Measurements from ENCODE around the gene PSMG4. TPM values are rescaled to one million over a fixed set of nuclear protein-coding genes. Genes with fewer than 3 reads are reported as not detected.
A peak's percentile ranks its signal among the peaks of the same experiment; 100 is the strongest.
"Not testable (repeated sequence)": the region's sequence is repeated elsewhere in the genome, so short reads cannot be mapped to it uniquely, and the experiment has no call there.

The PSMG4 gene
- total RNA-seq, 8 experiments from 2014 or later, result 19.9 to 55.0 (median 30.1) TPM

DNA sequence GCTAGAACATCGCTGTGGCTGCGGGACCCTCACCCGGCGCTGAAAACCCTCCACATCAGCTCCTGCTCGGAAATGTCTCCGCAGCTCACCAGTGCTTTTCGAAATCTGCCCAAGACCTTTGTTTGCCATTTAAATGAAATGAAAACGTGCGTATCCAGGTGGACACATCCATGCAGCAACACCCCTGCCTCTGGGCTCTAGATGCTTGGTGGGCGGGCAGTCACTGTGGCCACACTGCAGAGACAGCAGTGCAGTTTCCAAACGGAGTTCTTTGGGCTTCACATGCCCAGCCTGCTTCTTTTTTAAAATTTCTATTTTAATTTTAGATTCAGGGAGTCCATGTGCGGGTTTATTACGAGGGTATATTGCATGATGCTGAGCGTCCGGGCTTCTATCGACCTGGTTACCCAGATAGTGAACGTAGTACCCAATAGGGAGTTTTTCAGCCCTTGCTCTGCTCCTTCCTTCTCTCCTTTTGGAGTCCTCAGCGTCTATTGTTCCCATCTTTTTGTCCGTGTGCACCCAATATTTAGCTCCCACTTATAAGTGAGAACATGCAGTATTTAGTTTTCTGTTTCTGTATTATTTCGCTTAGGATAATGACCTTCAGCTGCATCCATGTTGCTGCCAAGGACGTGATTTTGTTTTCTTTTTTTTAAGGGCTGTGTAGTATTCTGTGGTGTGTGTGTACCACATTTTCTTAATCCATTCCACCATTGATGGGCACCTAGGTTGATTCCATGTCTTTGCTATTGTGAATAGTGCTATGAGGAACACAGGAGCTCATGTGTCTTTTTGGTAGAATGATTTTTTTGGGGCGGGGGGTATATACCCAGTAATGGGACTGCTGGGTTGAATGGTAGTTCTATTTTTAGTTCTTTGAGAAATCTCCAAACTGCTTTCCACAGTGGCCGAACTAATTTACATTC is 26.5 kb upstream of the PSMG4 start:
- peaks cover 17 to 19% of the 10 kb centered on the region in 2 donors for H3K4me1 ChIP-seq (replicated peaks in 1 of 2)
- WGBS, 10 experiments, result 4 to 88% (median 24%) methylated on average over 2 to 22 of the region's 23 CpGs
- no peak for ATAC-seq (replicated peaks in 6 of 8)
- in situ Hi-C loops (cut with MboI; ENCODE audit: low pct_unique_long_range_greater_than_20kb in 2 of 9, low sequenced_read_pairs in 9 of 9, unreplicated experiment in 9 of 9), result loop anchor here in 2 of 9 experiments (25.0 kb wide), 2 partner anchors 95 to 245 kb away; partner anchors contain the start of gene NQO2 (in 1 of the 2)
- H3K27ac ChIP-seq, result peak overlapping the region; percentile 98 to 100
- peak overlapping the region; percentile 85 to 93 (median 91) for H3K4me3 ChIP-seq

- WGBS, 10 experiments, result 17 to 60% (median 43%) methylated on average over 1 to 3 of the region's 3 CpGs; no CpG with 5 or more reads in 3 of the 10 experiments
- in situ Hi-C loops (cut with MboI; ENCODE audit: low pct_unique_long_range_greater_than_20kb in 2 of 9, low sequenced_read_pairs in 9 of 9, unreplicated experiment in 9 of 9), result loop anchor here in 2 of 9 experiments (25.0 kb wide), 2 partner anchors 96 to 246 kb away; partner anchors contain the start of gene NQO2 (in 1 of the 2)
- peaks cover 17 to 19% of the 10 kb centered on the region in 2 donors for H3K4me1 ChIP-seq (replicated peaks in 1 of 2)
- no peak for ATAC-seq (replicated peaks in 6 of 8)
- H3K27ac ChIP-seq, result peak overlapping the region in 1 of 2 donors; percentile 100
- peak overlapping the region; percentile 85 to 93 (median 91) for H3K4me3 ChIP-seq
Measured at GRCh38 chr6:3233321-3233720, 25.4 kb upstream of the PSMG4 start.

- H3K4me3 ChIP-seq, result peak overlapping the region; percentile 17 to 92 (median 89)
- ATAC-seq (replicated peaks in 6 of 8), result no peak
- in situ Hi-C loops (cut with MboI; ENCODE audit: low pct_unique_long_range_greater_than_20kb in 2 of 9, low sequenced_read_pairs in 9 of 9, unreplicated experiment in 9 of 9), result loop anchor here in 2 of 9 experiments (25.0 kb wide), 2 partner anchors 97 to 247 kb away; partner anchors contain the start of gene NQO2 (in 1 of the 2)
- H3K27ac ChIP-seq, result peak overlapping the region in 1 of 2 donors; percentile 100
- H3K4me1 ChIP-seq (replicated peaks in 1 of 2), result peaks cover 17 to 19% of the 10 kb centered on the region in 2 donors
- 74 to 100% (median 83%) methylated on average over 1 to 3 of the region's 3 CpGs; no CpG with 5 or more reads in 3 of the 10 experiments for WGBS, 10 experiments
Measured at GRCh38 chr6:3233904-3234303, 24.8 kb upstream of the PSMG4 start.

GRCh38 chr6:3235486-3235885 is 23.3 kb upstream of the PSMG4 start:
- no peak for ATAC-seq (replicated peaks in 6 of 8)
- Histone ChIP-seq H3K4me1 (replicated peaks in 1 of 2) (peaks cover 17 to 22% of the 10 kb centered on the region in 2 donors), H3K4me3 (no peak overlapping the region), H3K27ac (no peak overlapping the region)
- in situ Hi-C loops (cut with MboI; ENCODE audit: low pct_unique_long_range_greater_than_20kb in 2 of 9, low sequenced_read_pairs in 9 of 9, unreplicated experiment in 9 of 9), result loop anchor here in 2 of 9 experiments (25.0 kb wide), 2 partner anchors 98 to 248 kb away; partner anchors contain the start of gene NQO2 (in 1 of the 2)
- WGBS, 10 experiments, result 80 to 100% (median 94%) methylated on average over 1 to 2 of the region's 2 CpGs; no CpG with 5 or more reads in 3 of the 10 experiments

- 40 to 100% (median 88%) methylated on average over 1 to 3 of the region's 3 CpGs; no CpG with 5 or more reads in 1 of the 10 experiments for WGBS, 10 experiments
- Histone ChIP-seq H3K4me1 (replicated peaks in 1 of 2) (peaks cover 17 to 23% of the 10 kb centered on the region in 2 donors), H3K27ac (no peak overlapping the region), H3K4me3 (no peak overlapping the region)
- no peak for ATAC-seq (replicated peaks in 6 of 8)
- in situ Hi-C loops (cut with MboI; ENCODE audit: low pct_unique_long_range_greater_than_20kb in 2 of 9, low sequenced_read_pairs in 9 of 9, unreplicated experiment in 9 of 9), result loop anchor here in 2 of 9 experiments (25.0 kb wide), 2 partner anchors 99 to 249 kb away; partner anchors contain the start of gene NQO2 (in 1 of the 2)
Measured at GRCh38 chr6:3236005-3236404, 22.7 kb upstream of the PSMG4 start.

GRCh38 chr6:3237761-3238662 is 20.7 kb upstream of the PSMG4 start:
- WGBS, 10 experiments, result 4 to 100% (median 79%) methylated on average over 1 to 16 of the region's 24 CpGs
- H3K27ac ChIP-seq, result no peak overlapping the region
- in situ Hi-C loops (cut with MboI; ENCODE audit: low pct_unique_long_range_greater_than_20kb in 2 of 9, low sequenced_read_pairs in 9 of 9, unreplicated experiment in 9 of 9), result loop anchor here in 2 of 9 experiments (25.0 kb wide), 2 partner anchors 101 to 251 kb away; partner anchors contain the start of gene NQO2 (in 1 of the 2)
- ATAC-seq (replicated peaks in 6 of 8), result peak in 5 of 8 experiments; percentile 24 to 71 (median 47)
- peaks cover 17 to 23% of the 10 kb centered on the region in 2 donors for H3K4me1 ChIP-seq (replicated peaks in 1 of 2)
- H3K4me3 ChIP-seq, result no peak overlapping the region

DNA sequence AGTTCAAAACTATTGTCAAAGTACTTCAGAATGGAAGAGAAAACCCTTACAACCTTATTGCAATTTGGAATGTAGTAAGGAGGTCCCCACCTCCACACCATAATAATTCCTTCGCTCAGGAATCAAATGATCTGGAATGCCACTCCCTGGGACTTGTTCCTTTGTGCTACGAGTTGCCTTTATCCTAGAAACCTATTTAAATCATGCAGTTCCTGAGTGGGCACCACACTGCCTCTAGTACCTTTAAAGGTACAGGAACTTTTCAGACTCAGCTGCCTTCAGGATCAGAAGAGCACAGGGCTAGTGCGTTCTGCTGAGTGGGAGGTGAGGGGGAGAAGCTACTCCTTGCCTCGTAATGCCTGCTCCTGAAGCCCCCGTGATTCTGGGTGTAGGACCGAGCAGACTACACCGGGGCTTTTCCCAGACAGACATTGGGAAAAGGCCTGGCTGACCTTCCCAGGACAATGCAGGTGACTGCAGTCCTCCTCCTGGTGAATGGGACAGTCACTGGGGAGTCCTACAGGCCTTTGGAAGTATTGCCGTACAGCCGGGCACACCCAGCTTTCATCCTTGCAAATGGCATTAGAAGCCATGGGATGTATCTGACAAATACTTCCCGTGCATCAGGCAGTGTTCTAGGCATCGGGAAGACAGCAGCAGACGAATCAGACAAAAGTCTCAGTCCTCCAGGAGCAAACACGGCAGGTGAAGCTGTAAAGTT is 19.5 kb upstream of the PSMG4 start:
- WGBS, 10 experiments, result 61 to 100% (median 78%) methylated on average over 1 to 10 of the region's 13 CpGs
- H3K4me1 ChIP-seq (replicated peaks in 1 of 2), result peaks cover 12 to 17% of the 10 kb centered on the region in 2 donors
- H3K4me3 ChIP-seq, result no peak overlapping the region
- ATAC-seq (replicated peaks in 6 of 8), result peak in 3 of 8 experiments; percentile 27 to 81 (median 47)
- in situ Hi-C loops (cut with MboI; ENCODE audit: low pct_unique_long_range_greater_than_20kb in 2 of 9, low sequenced_read_pairs in 9 of 9, unreplicated experiment in 9 of 9), result loop anchor here in 2 of 9 experiments (25.0 kb wide), 2 partner anchors 102 to 252 kb away; partner anchors contain the start of gene NQO2 (in 1 of the 2)
- H3K27ac ChIP-seq, result no peak overlapping the region

DNA sequence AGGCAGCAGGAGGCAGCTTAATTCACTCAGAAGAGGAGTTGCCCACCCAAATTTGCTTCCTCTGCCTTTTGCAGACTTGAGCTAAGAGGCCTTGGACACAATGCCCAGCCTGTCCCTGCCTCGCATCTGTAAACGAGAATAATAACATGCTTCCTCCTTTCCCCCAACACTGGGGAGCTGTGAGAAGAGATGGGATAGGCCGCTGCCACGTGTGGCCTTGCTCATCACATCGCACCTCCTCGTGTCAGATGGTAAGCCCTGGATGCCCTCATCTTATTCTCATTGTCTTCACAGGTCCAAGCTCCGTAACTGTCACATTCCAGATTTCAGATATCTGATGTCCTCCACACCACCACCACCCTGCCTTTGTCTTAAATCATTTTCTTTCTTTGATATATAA is 18.2 kb upstream of the PSMG4 start:
- Histone ChIP-seq H3K4me1 (replicated peaks in 1 of 2) (peaks cover 1 to 5% of the 10 kb centered on the region in 2 donors), H3K27ac (no peak overlapping the region), H3K4me3 (no peak overlapping the region)
- in situ Hi-C loops (cut with MboI; ENCODE audit: low pct_unique_long_range_greater_than_20kb in 2 of 9, low sequenced_read_pairs in 9 of 9, unreplicated experiment in 9 of 9), result loop anchor here in 2 of 9 experiments (25.0 kb wide), 2 partner anchors 103 to 253 kb away; partner anchors contain the start of gene NQO2 (in 1 of the 2)
- ATAC-seq (replicated peaks in 6 of 8), result peak in 5 of 8 experiments; percentile 23 to 48 (median 40)
- WGBS, 10 experiments, result 45 to 75% (median 68%) methylated on average over 2 to 6 of the region's 7 CpGs; no CpG with 5 or more reads in 5 of the 10 experiments

- WGBS, 10 experiments, result 50 to 100% (median 100%) methylated on average over 1 to 3 of the region's 4 CpGs; no CpG with 5 or more reads in 5 of the 10 experiments
- not testable (repeated sequence) for H3K4me3 ChIP-seq; ATAC-seq (replicated peaks in 6 of 8); H3K4me1 ChIP-seq (replicated peaks in 1 of 2); H3K27ac ChIP-seq
- in situ Hi-C loops (cut with MboI; ENCODE audit: low pct_unique_long_range_greater_than_20kb in 2 of 9, low sequenced_read_pairs in 9 of 9, unreplicated experiment in 9 of 9), result loop anchor here in 2 of 9 experiments (25.0 kb wide), 2 partner anchors 104 to 254 kb away; partner anchors contain the start of gene NQO2 (in 1 of the 2)
Measured at GRCh38 chr6:3241745-3242144, 17.0 kb upstream of the PSMG4 start.

GRCh38 chr6:3242768-3243167 is 16.0 kb upstream of the PSMG4 start:
- WGBS, 10 experiments, result 49 to 100% (median 84%) methylated on average over 1 to 4 of the region's 4 CpGs
- peaks cover 7 to 12% of the 10 kb centered on the region in 2 donors for H3K4me1 ChIP-seq (replicated peaks in 1 of 2)
- ATAC-seq (replicated peaks in 6 of 8), result no peak
- no peak overlapping the region for H3K27ac ChIP-seq
- in situ Hi-C loops (cut with MboI; ENCODE audit: low pct_unique_long_range_greater_than_20kb in 2 of 9, low sequenced_read_pairs in 9 of 9, unreplicated experiment in 9 of 9), result loop anchor here in 2 of 9 experiments (25.0 kb wide), 2 partner anchors 105 to 255 kb away; partner anchors contain the start of gene NQO2 (in 1 of the 2)
- H3K4me3 ChIP-seq, result no peak overlapping the region
